HG03378 (cell line): ENCODE data around the gene UBE2U.

ENCODE experiments used
- ATAC-seq: cut with Tn5 transposase; IDR thresholded peaks from one replicate; pipeline ENCODE4 v1.9.1; 2021; ENCODE audit warnings: mild to moderate bottlenecking, moderate library complexity; ENCODE audit not compliant: unreplicated experiment

UBE2U gene

GRCh38 chr1:64203420-64203819, at the start of gene UBE2U:
Gene UBE2U (plus strand): TSS chr1:64203623. CDS start chr1:64204051, 428 bp downstream.
- no peak for ATAC-seq

- ATAC-seq, result no peak
Observed at GRCh38 chr1:64155278-64155677, 48.1 kb upstream of the UBE2U start.

- ATAC-seq, result no peak
Observed at GRCh38 chr1:64161357-64161941, 42.0 kb upstream of the UBE2U start.

DNA sequence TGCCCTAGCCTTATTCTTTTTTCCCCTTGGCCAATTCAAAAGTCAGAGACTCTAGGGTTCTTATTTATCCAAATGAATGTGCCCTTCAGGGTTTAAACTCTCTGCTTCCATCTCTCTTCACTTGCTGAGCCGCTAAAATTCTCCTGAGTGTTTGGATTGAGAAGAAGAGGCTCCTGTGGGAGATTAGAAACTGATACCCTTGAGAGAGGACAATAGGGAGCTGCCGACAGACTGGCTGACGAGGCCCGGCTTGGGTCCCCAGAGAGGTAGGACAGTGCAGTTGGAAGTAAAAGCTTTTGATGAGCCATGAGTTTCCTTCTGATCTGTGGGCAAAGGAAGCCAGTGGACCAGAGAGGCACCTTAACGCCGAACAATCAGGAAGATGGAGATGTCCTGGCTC, 41.3 kb upstream of the UBE2U start:
- no peak for ATAC-seq

DNA sequence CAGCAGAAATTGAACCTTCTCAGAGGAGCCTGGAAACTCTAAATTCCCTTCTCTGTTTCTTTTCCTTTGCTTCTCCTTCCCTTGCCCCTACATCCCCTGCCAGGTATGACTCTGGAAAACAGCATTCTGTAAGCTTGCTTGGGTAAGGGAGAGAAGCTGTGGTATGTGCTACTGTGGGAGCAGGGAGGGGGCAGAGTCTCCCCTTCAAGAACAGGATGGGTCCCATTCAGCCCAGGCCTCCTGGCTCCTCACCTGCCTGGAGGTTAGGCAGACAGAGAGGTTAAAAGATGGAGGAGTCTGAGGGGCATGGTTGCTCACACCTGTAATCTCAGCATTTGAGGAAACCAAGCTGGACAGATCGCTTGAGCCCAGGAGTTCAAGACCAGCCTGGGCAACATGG, 40.6 kb upstream of the UBE2U start:
- no peak for ATAC-seq

GRCh38 chr1:64163431-64163830, 40.0 kb upstream of the UBE2U start:
- no peak for ATAC-seq

DNA sequence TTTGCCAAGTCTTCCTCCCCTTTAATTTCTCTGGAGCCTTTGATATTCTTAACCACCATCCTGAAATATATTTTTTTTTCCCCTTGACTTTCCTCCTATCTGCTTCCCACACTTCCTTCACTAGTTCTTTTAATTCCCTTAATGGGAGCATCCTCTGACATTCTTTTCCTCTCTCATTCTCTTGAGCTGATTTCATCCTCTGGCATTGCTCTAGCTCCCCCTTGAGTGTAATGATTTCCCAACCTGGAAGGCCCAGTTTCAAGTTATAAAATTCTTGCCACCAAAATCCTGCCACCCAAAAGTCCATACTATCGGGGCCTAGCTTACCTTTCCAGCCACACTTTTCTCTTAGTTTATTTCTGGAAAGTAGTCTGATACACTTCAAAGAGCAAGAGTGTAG, 39.5 kb upstream of the UBE2U start:
- no peak for ATAC-seq

DNA sequence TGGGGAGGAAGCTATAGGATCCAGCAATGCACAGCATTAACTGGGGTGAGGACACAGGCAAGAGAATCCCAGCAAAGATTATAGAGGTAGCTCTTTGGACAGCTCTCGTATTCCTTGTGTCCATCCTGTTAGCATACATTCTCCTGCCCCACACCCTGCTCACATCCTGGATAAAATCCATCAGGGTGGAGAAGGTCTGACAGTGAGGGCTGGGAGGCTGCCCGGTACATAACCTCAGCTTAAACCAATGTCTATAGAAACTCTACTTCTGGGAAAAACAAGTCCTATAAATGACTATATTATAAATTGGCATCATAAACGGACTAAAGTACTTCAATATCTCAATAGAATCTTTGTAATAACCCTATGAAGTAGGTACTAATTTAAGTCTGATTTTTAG, 36.8 kb upstream of the UBE2U start:
- no peak for ATAC-seq

DNA sequence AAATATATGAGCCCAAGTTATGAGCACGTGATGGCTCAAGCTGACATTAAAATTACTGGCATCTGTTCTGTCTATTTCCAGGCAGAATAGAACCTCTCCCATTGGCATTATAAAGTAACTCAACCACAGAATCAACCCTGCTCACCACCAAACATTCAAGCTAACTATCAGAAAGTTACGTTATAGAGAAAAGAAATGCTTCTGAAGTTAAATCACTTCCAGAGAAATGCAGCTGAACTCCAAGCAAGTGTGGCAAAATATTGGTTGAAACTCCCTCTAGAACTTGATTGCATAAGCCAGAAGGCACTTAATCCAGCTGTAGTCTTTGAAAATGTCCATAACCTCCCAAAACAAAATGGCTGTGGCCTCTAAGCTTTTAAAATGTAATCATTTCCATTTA, 36.2 kb upstream of the UBE2U start:
- ATAC-seq, result no peak

DNA sequence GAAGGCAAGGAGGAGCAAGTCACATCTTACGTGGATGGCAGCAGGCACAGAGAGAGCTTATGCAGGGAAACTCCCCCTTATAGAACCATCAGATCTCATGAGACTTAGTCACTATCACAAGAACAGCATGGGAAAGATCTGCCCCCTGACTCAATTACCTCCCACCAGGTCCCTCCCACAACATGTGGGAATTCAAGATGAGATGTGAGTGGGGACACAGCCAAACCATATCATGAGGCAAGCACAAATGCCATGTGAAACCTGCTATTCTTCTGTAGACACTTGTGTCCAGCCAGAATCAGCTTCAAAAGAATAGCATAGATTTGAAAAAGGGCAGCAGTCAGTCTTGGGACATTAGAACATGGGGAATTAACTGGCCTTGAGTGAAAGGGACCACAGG, 32.2 kb upstream of the UBE2U start:
- ATAC-seq, result no peak

DNA sequence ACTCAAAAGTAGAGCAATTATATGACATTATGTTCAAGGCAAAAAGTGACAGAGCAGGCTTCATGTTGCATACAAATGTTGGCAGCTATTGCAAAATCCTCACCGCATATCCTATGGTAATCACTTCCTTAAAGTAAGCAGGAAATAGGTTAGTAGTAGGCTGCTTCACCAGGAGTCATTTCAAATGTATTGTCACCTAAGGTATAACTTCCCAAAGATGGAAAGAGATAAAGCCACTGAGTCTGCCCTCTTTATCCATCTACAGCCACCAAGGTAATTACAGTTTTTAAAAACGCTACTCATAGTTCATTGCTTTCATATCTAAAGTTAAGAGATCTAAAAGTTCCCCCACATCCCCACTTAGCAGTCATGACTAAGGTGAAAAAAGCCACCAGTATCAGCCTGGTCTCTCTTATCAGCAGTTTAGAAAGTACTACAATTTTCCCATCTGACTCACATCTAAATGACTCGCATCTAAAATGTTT, 31.6 kb upstream of the UBE2U start:
- ATAC-seq, result peak; percentile 73

DNA sequence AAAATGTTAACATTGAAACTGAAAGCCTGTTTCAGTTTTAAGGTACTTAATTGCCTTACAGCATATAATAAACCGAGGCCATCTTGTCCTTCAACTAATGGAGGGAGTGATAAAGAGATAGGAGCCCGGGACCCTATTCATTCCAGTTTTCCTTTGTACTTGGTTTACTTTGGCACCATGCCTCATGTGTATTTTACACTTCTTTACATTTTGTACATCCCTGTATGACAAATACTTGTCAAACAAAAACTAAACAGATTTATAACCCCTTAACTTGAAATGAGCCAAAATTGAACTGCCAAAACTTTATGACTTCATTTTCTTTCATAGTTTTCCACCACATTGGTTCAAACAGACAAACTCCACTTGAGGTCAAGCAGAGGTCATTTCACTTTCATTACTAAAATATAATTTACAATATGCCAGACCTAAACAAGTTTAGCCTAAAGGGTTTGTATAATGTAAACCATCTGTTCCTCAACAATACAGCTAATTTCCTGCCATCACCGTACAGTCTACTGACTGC, 30.9 kb upstream of the UBE2U start:
- peak; percentile 48 for ATAC-seq

DNA sequence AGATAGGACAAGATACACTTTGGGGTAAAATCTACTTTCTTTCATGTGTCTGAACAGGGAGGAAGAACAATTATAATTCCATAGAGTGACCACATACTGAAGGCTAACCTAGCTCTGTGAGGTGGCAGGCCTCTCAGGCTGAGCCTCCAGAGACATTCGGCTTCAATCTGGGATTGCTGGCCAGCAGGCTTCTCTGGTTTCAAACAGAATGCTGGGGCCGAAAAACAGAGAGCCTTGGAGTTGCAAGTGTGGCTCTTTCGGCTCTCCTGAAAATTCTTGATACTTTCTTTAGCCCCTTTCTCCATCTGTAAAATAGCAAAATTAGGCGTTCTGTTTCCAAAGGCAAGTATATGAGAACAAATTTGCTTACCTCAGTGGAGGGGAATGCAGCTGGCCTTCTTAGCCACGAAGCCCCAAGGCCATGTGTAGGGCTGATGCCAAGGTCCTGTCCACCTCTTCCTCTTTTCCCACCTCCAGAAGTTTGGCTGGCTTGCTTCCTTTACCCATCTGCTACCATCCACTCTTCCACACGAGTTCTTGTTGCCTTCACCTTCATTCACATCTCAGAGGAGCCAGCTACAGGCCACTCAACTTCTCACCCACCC, 30.0 kb upstream of the UBE2U start:
- no peak for ATAC-seq

DNA sequence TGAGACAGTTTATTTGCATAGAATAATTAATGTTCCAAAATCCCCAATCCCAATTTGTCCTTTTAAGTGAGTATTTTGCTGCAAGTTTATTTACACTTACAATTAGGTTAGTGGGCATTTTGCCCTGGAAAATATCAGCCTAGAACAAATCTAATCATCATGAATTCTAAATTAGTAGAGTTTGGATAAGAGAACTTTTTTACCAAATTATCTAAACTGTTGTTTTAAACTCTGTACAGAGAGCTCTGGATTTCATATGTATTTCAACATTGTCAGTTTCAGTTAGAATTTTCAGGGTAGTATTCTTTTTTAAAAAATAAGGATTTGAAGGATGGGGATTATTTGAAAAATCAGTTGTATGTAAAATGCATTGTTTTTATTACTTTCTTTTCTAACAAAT, 27.8 kb upstream of the UBE2U start:
- no peak for ATAC-seq

GRCh38 chr1:64176659-64177058, 26.8 kb upstream of the UBE2U start:
- ATAC-seq, result no peak

DNA sequence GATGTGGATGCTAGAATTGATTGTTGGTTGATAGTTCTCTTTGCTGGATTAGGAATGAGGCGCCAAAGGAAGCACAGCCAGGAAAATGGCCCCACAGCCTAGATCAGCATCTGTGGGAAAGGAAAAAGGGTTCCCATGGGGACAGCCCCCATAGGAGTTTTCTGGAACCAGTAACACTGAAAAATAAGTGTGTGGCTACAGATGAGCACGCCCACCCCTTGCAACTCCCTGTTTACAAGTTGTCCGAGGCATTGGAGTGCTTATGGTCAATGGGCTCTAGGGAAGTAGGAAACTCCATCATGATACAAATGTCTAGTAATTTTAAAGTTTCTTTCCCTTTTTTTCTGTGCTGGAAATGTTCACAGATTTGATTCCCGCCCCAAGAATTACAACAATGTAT, 23.8 kb upstream of the UBE2U start:
- ATAC-seq, result no peak

GRCh38 chr1:64182207-64182606, 21.2 kb upstream of the UBE2U start:
- no peak for ATAC-seq

DNA sequence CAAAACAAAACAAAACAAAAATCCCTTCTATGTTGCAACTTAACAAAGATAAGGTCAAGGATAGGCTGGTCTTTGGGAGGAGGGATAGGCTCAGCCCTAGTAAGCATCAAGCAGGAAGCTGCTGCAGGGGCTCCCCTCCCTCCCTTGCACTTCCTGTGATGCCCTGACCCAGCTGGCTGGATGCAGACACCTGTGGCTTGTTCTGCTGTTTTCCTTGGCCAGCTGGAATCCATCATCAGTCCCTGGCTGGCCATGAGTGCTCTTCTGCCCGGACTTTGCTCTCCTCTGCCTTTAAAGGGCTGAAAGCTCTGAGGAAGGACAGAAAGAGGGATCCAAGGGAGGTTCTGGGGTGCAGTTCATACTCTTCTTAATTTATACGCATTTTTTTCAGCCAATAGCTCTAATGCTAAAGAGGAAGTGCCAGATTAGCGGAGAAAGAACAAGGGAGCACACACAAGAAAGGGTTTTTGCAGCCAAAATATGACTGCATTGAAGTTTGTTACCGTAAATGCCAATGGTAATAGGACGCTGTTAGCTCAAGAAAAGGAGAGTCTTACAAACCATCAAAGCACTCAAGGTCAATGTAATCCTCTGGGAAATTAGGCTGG, 19.9 kb upstream of the UBE2U start:
- ATAC-seq, result no peak

DNA sequence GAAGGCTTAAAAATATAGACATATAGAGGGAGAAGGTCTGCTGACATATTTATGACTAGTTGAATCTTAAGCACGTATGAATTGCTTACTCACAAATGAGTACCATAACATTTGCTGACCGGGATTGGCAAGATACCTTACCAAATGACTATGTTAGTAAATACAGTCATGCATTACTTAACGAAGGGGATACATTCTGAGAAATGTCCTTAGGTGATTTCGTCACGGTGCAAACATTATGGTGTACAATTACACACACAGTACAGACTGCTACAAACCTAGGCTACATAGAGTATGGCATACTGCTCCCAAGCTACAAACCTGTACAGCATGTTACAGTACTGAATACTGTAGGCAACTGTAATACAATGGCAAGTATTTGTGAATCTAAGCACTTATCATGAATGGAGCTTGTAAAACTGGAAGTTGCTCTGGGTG, 19.4 kb upstream of the UBE2U start:
- no peak for ATAC-seq

DNA sequence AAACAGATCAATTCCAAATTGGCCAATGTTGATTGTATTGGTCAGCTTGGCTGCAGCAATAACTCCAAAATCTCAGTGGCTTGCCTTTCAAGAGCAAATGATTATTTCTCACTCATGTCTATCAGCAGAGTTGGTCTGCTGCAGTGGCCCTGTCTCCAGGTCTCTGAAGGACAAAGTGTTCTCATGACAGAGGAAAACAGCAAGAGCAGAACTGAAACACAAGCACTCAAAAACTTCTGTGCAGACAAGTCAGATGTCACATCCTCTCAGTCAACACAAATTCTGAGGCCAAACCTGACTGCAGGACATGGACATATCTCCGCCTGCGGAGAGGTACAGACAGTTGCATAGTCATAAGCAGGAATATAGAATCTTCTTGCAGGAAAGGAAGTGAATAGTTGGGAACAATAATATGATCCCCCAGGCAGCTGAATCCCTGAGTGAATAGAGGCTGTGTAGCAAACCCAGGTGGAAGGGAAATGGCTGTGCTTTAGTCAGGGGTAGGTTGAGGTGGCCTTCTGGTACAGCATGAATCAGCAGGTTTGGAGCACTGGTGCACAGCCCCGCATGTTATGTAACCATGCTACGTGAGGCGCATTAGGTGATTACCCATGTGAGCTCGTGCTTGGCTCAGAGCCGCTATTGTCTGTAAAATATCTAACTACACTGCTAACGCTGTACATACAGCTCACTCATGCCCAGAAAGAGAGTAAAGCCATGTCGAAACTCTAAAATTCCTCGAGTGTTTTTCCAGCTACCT, 17.1 kb upstream of the UBE2U start:
- no peak for ATAC-seq

DNA sequence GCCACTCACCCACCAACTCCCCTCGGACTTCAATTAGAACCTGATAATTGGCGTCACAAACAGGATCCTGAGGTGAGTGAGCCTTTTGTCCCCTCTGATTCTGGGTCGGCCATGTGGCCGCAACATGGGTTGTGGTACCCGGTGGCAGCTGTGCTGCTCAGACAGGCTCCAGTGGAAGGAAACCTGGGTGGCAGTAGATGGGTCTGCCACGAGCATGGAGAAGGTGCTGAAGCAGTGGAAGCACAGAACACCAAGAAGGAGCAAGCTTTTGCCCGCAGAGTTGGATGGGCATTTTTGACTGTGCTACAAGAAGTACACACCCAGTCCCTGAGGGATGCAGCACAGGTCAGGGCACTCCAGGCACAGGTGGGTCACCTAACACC, 16.5 kb upstream of the UBE2U start:
- ATAC-seq, result no peak

GRCh38 chr1:64187646-64188045, 15.8 kb upstream of the UBE2U start:
- no peak for ATAC-seq
